ENCODE measurements around the gene PIGBOS1.

The PIGBOS1 gene

GRCh38 chr15:55318588-55319494 lies at the start of gene PIGBOS1, which contains the start of gene PIGB:
PIGBOS1 (minus strand) TSS chr15:55319123; CDS start chr15:55317792, 1,331 bp downstream.
PIGB (plus strand) TSS chr15:55319222; CDS start chr15:55319251, 29 bp downstream.
- TF ChIP-seq CTCF (IDR thresholded peaks at IDR 0.05; ENCODE audit: unreplicated experiment in 3 of 3): peak in 1 of 3 experiments; percentile 0
- peaks cover 24% of the 10 kb centered on the region for H3K36me3 Mint-ChIP-seq (ENCODE audit: low read depth)
- peaks cover 30% of the 10 kb centered on the region for H3K4me1 Mint-ChIP-seq
- H3K27me3 Mint-ChIP-seq (ENCODE audit: low read depth): no peaks in the 10 kb centered on the region
- H3K4me3 Mint-ChIP-seq: peak within 1 kb of the TSS; percentile 99 to 100 (median 100)
- peak within 1 kb of the TSS; percentile 96 to 100 (median 99) for H3K27ac Mint-ChIP-seq
- no peaks in the 10 kb centered on the region for H3K9me3 Mint-ChIP-seq

GRCh38 chr15:55366981-55367380 lies 48.1 kb upstream of the PIGBOS1 start:
- Mint-ChIP-seq H3K27ac (no peak overlapping the region), H3K9me3 (no peaks in the 10 kb centered on the region), H3K36me3 (ENCODE audit: low read depth) (peaks cover 30% of the 10 kb centered on the region), H3K4me3 (no peak overlapping the region), H3K27me3 (ENCODE audit: low read depth) (no peaks in the 10 kb centered on the region), H3K4me1 (no peaks in the 10 kb centered on the region)
- no peak for TF ChIP-seq CTCF (IDR thresholded peaks at IDR 0.05; ENCODE audit: unreplicated experiment in 3 of 3)

GRCh38 chr15:55362641-55363040 lies 43.7 kb upstream of the PIGBOS1 start:
- H3K4me1 Mint-ChIP-seq: no peaks in the 10 kb centered on the region
- H3K4me3 Mint-ChIP-seq: no peak overlapping the region
- H3K9me3 Mint-ChIP-seq: no peaks in the 10 kb centered on the region
- H3K27me3 Mint-ChIP-seq (ENCODE audit: low read depth): no peaks in the 10 kb centered on the region
- TF ChIP-seq CTCF (IDR thresholded peaks at IDR 0.05; ENCODE audit: unreplicated experiment in 3 of 3): no peak
- peaks cover 16% of the 10 kb centered on the region for H3K36me3 Mint-ChIP-seq (ENCODE audit: low read depth)
- H3K27ac Mint-ChIP-seq: no peak overlapping the region

GRCh38 chr15:55361048-55361447 lies 42.1 kb upstream of the PIGBOS1 start:
- Mint-ChIP-seq H3K36me3 (ENCODE audit: low read depth) (peaks cover 24% of the 10 kb centered on the region), H3K27me3 (ENCODE audit: low read depth) (no peaks in the 10 kb centered on the region), H3K27ac (no peak overlapping the region), H3K9me3 (no peaks in the 10 kb centered on the region), H3K4me3 (no peak overlapping the region), H3K4me1 (no peaks in the 10 kb centered on the region)
- TF ChIP-seq CTCF (IDR thresholded peaks at IDR 0.05; ENCODE audit: unreplicated experiment in 3 of 3): no peak

- H3K36me3 Mint-ChIP-seq (ENCODE audit: low read depth): peaks cover 24% of the 10 kb centered on the region
Measured at GRCh38 chr15:55360256-55360655, 41.3 kb upstream of the PIGBOS1 start.

More at GRCh38 chr15:55360256-55360655, 41.3 kb upstream of the PIGBOS1 start:
- no peak for TF ChIP-seq CTCF (IDR thresholded peaks at IDR 0.05; ENCODE audit: unreplicated experiment in 3 of 3)
- Mint-ChIP-seq H3K9me3 (no peaks in the 10 kb centered on the region), H3K4me3 (no peak overlapping the region), H3K27me3 (ENCODE audit: low read depth) (no peaks in the 10 kb centered on the region), H3K4me1 (no peaks in the 10 kb centered on the region), H3K27ac (peak overlapping the region; percentile 6 to 30 (median 30))

Data from nephron (organoid).